Neural crest cell (in vitro differentiated cells): ENCODE results near the gene VARS2. TPM values are rescaled to one million over a fixed set of nuclear protein-coding genes. Genes with fewer than 3 reads are reported as not detected.

Experiments used
- DNase-seq: peaks from one replicate; pipeline ENCODE4 v3.0.0; 2021; ENCODE audit warnings: low read depth, mixed read lengths, low spot score
- H3K27ac Mint-ChIP-seq: one replicate; pipeline ENCODE4 v1.8.0; 2021; ENCODE audit warnings: mild to moderate bottlenecking, mixed read lengths; ENCODE audit not compliant: unreplicated experiment
- H3K27me3 Mint-ChIP-seq: 2 replicates; pipeline ENCODE4 v1.8.0; 2021; ENCODE audit warnings: low read depth, mild to moderate bottlenecking, mixed read lengths
- H3K36me3 Mint-ChIP-seq: 2 replicates; pipeline ENCODE4 v1.8.0; 2021; ENCODE audit warnings: low read depth, mild to moderate bottlenecking, mixed read lengths
- H3K4me1 Mint-ChIP-seq: 2 replicates; pipeline ENCODE4 v1.8.0; 2021; ENCODE audit warnings: mixed read lengths
- H3K4me3 Mint-ChIP-seq: one replicate; pipeline ENCODE4 v1.8.0; 2021; ENCODE audit warnings: mild to moderate bottlenecking, mixed read lengths
- H3K9me3 Mint-ChIP-seq: 2 replicates; pipeline ENCODE4 v1.8.0; 2021; ENCODE audit warnings: mixed read lengths
- total RNA-seq: library from RNA; stranded (reverse); gene quantifications from 2 replicates; pipeline ENCODE4 v1.2.1, GENCODE V29; 2021
- TF ChIP-seq, protein P1 (sequence below): fragments of 200-600 bp; sonication (generic); conservative IDR thresholded peaks from 2 replicates; pipeline ENCODE4 v1.5.0; 2021; ENCODE audit warnings: antibody characterized with exemption, mild to moderate bottlenecking

The VARS2 gene
- total RNA-seq, 1 donor from 2014 or later, result 68.2 TPM

DNA sequence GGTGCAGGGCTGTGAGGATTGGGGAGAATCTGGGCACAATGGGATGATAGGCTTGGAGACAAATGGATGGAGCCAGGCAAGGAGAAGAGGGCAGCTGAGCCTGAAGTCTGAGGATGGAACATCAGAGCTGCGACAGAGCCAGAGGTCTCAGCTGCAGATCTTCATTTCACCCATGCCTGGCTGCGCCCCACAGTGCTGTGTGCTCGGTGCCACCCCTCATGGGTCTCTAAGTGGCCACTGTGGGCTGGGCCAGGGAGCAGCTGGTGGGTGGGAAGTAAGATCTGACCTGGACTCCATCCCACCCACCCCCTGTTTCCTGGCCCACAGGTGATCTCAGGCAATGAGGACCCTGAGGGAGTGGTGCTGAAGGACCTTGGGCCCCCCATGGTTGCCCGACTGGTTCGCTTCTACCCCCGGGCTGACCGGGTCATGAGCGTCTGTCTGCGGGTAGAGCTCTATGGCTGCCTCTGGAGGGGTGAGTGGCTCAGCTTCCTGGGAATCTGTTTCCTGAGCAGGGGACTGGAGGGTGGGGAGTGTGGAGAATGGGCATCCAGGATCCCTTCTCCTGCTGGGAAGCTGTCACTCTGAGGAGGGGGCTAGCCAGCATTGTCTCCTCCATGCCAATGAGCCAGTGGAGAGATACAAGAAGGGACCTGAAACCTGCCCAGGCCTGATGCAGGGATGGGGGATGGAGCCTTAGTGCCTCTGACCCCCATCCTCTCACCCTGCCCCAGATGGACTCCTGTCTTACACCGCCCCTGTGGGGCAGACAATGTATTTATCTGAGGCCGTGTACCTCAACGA is 23.2 kb upstream of the VARS2 start:
- H3K27ac Mint-ChIP-seq, result peak overlapping the region; percentile 90
- H3K36me3 Mint-ChIP-seq, result peaks cover 12% of the 10 kb centered on the region
- no peak overlapping the region for H3K4me3 Mint-ChIP-seq
- TF ChIP-seq, protein P1, sequence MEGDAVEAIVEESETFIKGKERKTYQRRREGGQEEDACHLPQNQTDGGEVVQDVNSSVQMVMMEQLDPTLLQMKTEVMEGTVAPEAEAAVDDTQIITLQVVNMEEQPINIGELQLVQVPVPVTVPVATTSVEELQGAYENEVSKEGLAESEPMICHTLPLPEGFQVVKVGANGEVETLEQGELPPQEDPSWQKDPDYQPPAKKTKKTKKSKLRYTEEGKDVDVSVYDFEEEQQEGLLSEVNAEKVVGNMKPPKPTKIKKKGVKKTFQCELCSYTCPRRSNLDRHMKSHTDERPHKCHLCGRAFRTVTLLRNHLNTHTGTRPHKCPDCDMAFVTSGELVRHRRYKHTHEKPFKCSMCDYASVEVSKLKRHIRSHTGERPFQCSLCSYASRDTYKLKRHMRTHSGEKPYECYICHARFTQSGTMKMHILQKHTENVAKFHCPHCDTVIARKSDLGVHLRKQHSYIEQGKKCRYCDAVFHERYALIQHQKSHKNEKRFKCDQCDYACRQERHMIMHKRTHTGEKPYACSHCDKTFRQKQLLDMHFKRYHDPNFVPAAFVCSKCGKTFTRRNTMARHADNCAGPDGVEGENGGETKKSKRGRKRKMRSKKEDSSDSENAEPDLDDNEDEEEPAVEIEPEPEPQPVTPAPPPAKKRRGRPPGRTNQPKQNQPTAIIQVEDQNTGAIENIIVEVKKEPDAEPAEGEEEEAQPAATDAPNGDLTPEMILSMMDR, result no peak
- H3K27me3 Mint-ChIP-seq, result no peaks in the 10 kb centered on the region
- H3K9me3 Mint-ChIP-seq, result no peaks in the 10 kb centered on the region
- DNase-seq, result no peak
- peaks cover 46% of the 10 kb centered on the region for H3K4me1 Mint-ChIP-seq

DNA sequence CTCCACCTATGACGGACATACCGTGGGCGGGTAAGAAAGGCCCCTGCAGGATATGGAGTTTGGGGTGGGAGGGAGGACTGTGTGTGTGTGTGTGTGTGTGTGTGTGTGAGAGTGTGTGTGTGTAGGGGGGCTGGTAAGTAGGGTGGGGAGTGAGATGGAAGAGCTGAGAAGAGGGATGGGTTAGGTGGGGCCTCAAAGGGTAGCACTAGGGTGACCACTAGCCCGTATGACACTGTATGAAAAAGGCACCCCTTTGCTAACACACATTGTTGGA is 22.7 kb upstream of the VARS2 start:
- Mint-ChIP-seq H3K4me3 (no peak overlapping the region), H3K27ac (peak overlapping the region; percentile 12), H3K27me3 (no peaks in the 10 kb centered on the region), H3K36me3 (peaks cover 12% of the 10 kb centered on the region), H3K4me1 (peaks cover 43% of the 10 kb centered on the region), H3K9me3 (no peaks in the 10 kb centered on the region)
- TF ChIP-seq, protein P1, result no peak
- DNase-seq, result no peak

DNA sequence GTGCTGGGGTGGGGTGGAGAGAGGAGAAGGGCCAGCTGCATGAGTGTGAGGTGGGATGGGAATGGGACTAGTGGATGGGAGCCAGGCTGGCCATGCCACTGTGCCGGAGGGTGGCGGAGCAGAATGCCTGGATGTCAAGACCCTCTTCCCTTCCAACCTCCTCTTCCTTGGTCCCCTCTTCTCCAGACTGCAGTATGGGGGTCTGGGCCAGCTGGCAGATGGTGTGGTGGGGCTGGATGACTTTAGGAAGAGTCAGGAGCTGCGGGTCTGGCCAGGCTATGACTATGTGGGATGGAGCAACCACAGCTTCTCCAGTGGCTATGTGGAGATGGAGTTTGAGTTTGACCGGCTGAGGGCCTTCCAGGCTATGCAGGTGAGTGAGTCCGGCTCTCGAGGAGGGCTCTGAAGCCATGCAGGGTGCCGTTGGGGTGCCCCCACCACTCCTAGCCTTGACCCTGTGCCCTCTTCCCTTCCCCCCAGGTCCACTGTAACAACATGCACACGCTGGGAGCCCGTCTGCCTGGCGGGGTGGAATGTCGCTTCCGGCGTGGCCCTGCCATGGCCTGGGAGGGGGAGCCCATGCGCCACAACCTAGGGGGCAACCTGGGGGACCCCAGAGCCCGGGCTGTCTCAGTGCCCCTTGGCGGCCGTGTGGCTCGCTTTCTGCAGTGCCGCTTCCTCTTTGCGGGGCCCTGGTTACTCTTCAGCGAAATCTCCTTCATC is 22.1 kb upstream of the VARS2 start:
- Mint-ChIP-seq H3K27me3 (no peaks in the 10 kb centered on the region), H3K4me3 (peak overlapping the region; percentile 48), H3K36me3 (peaks cover 12% of the 10 kb centered on the region), H3K27ac (peak overlapping the region; percentile 12), H3K4me1 (peaks cover 37% of the 10 kb centered on the region), H3K9me3 (no peaks in the 10 kb centered on the region)
- DNase-seq, result no peak
- TF ChIP-seq, protein P1, result no peak

DNA sequence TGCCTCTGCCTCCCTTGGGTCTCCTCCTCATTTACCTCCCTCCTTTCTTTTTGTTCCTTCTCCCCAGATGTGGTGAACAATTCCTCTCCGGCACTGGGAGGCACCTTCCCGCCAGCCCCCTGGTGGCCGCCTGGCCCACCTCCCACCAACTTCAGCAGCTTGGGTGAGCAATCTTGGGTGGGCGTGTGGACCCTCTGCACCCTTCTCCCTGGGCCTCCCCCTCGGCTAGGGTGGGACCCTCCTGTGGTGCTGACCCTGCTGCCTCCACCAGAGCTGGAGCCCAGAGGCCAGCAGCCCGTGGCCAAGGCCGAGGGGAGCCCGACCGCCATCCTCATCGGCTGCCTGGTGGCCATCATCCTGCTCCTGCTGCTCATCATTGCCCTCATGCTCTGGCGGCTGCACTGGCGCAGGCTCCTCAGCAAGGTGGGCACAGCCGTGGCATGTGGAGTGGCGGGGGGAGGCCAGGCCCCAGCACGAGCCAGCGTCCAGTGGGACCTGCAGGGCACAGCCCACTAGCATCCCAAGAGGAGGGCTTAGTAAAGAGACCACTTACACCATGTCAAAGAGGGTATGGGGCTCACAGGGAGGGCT is 20.9 kb upstream of the VARS2 start:
- TF ChIP-seq, protein P1, result peak; percentile 46
- H3K27ac Mint-ChIP-seq, result no peak overlapping the region
- H3K4me1 Mint-ChIP-seq, result peaks cover 32% of the 10 kb centered on the region
- no peaks in the 10 kb centered on the region for H3K27me3 Mint-ChIP-seq
- H3K36me3 Mint-ChIP-seq, result peaks cover 12% of the 10 kb centered on the region
- H3K9me3 Mint-ChIP-seq, result no peaks in the 10 kb centered on the region
- peak overlapping the region; percentile 48 for H3K4me3 Mint-ChIP-seq
- DNase-seq, result no peak

DNA sequence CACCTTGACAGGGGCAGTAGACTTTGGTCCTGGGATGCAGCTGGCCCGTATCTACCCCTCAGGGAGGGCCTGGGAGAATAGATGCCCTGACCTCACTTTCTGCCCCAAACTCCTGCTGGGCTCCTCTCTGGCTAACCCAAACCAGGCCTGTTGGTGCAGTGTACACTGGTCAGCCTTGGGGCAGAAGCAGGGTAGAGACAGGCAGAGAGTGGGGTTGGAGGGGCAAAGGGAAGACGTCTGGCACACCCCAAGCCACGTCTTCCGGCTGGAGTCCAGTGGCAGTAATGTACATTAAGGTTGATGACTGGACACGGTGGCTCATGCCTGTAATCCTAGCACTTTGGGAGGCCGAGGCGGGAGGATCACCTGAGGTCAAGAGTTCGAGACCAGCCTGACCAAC is 20.4 kb upstream of the VARS2 start:
- no peaks in the 10 kb centered on the region for H3K27me3 Mint-ChIP-seq
- no peaks in the 10 kb centered on the region for H3K9me3 Mint-ChIP-seq
- H3K36me3 Mint-ChIP-seq, result peaks cover 12% of the 10 kb centered on the region
- H3K27ac Mint-ChIP-seq, result no peak overlapping the region
- no peak for DNase-seq
- peaks cover 26% of the 10 kb centered on the region for H3K4me1 Mint-ChIP-seq
- TF ChIP-seq, protein P1, result no peak
- H3K4me3 Mint-ChIP-seq, result no peak overlapping the region
